ENCODE data around the gene SPC24. TPM values are rescaled to one million over a fixed set of nuclear protein-coding genes. Genes with fewer than 3 reads are reported as not detected.

SPC24 gene
- total RNA-seq, 2 donors from 2014 or later = 35.4 to 50.0 TPM

DNA sequence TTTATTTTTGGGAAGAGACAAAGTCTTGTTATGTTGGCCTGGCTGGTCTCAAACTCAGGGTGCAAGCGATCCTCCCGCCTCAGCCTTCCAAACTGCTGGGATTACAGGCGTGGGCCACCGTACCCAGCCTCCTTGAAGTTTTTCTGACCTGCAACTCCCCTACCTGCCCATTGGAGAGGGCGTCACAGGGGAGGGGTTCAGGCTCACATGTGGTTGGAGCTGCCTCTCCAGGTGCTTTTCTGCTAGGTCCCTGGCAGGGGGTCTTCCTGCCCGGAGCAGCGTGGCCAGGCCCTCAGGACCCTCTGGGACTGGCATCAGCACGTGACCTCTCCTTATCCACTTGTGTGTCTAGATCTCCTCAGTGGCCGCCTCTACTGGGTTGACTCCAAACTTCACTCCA is 39.1 kb downstream of the SPC24 start:
- Mint-ChIP-seq H3K36me3 (ENCODE audit: low read depth) (peaks cover 84% of the 10 kb centered on the region), H3K4me3 (no peak overlapping the region), H3K9me3 (no peaks in the 10 kb centered on the region), H3K27me3 (ENCODE audit: insufficient read depth) (no peaks in the 10 kb centered on the region), H3K27ac (peak overlapping the region; percentile 64), H3K4me1 (no peaks in the 10 kb centered on the region)
- H3K9ac ChIP-seq (ENCODE audit: extremely low read depth, low read length, poor library complexity, severe bottlenecking) = no peak overlapping the region
- WGBS, 2 experiments (ENCODE audit: insufficient coverage in 1 of 2, insufficient read length in 1 of 2) = 92 to 96% methylated on average over 5 to 9 of the region's 9 CpGs
- TF ChIP-seq CTCF (conservative IDR thresholded peaks at IDR 0.05) = no peak
- H3K36me3 ChIP-seq (ENCODE audit: control insufficient read depth, insufficient read depth, low read length) = peaks cover 89% of the 10 kb centered on the region
- no peak overlapping the region for H3K27ac ChIP-seq (ENCODE audit: low read depth, low read length)
- H3K27me3 ChIP-seq (ENCODE audit: control insufficient read depth, insufficient read depth, low read length, poor library complexity, severe bottlenecking) = no peaks in the 10 kb centered on the region
- peak; percentile 73 for DNase-seq
- H3K9me3 ChIP-seq (ENCODE audit: control insufficient read depth, low read length) = no peaks in the 10 kb centered on the region
- no peak overlapping the region for H3K4me3 ChIP-seq (ENCODE audit: low read length)
- H3K4me1 ChIP-seq (ENCODE audit: control insufficient read depth, insufficient read depth, low read length) = no peaks in the 10 kb centered on the region

DNA sequence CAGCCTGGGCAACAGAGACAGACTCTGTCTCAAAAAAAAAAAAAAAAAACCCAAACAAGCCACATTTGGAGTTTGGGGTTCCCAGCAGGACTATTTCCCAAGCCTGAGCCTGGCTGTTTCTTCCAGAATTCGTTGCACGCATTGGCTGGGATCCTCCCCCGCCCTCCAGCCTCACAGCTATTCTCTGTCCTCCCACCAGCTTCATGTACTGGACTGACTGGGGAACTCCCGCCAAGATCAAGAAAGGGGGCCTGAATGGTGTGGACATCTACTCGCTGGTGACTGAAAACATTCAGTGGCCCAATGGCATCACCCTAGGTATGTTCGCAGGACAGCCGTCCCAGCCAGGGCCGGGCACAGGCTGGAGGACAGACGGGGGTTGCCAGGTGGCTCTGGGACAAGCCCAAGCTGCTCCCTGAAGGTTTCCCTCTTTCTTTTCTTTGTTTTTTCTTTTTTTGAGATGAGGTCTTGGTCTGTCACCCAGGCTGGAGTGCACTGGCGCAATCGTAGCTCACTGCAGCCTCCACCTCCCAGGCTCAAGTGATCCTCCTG is 39.6 kb downstream of the SPC24 start:
- Mint-ChIP-seq H3K4me1 (no peaks in the 10 kb centered on the region), H3K27me3 (ENCODE audit: insufficient read depth) (no peaks in the 10 kb centered on the region), H3K9me3 (no peaks in the 10 kb centered on the region), H3K36me3 (ENCODE audit: low read depth) (peaks cover 85% of the 10 kb centered on the region), H3K27ac (peak overlapping the region; percentile 64), H3K4me3 (no peak overlapping the region)
- H3K27ac ChIP-seq (ENCODE audit: low read depth, low read length) = no peak overlapping the region
- no peak for DNase-seq
- no peaks in the 10 kb centered on the region for H3K4me1 ChIP-seq (ENCODE audit: control insufficient read depth, insufficient read depth, low read length)
- H3K9me3 ChIP-seq (ENCODE audit: control insufficient read depth, low read length) = no peaks in the 10 kb centered on the region
- no peak overlapping the region for H3K9ac ChIP-seq (ENCODE audit: extremely low read depth, low read length, poor library complexity, severe bottlenecking)
- peaks cover 91% of the 10 kb centered on the region for H3K36me3 ChIP-seq (ENCODE audit: control insufficient read depth, insufficient read depth, low read length)
- no peaks in the 10 kb centered on the region for H3K27me3 ChIP-seq (ENCODE audit: control insufficient read depth, insufficient read depth, low read length, poor library complexity, severe bottlenecking)
- TF ChIP-seq CTCF (conservative IDR thresholded peaks at IDR 0.05) = no peak
- WGBS, 2 experiments (ENCODE audit: insufficient coverage in 1 of 2, insufficient read length in 1 of 2) = 87 to 88% methylated on average over 4 to 11 of the region's 11 CpGs
- no peak overlapping the region for H3K4me3 ChIP-seq (ENCODE audit: low read length)

DNA sequence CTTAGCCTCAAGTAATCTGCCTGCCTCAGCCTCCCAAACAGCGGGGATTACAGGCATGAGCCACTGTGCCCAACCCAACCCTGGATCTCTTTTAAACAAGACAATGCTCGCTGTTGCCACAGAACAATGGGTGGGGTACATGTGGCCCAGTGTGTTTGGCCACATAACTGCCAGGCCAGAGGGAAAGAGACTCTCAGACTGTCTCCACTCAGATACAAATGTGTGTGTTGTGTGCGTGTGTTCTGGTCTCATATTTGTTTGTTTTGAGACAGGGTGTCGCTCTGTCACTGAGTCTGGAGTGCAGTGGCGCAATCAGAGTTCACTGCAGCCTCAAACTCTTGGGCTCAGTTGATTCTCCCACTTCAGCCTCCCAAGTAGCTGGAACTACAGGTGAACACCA is 40.5 kb downstream of the SPC24 start:
- H3K9me3 Mint-ChIP-seq = no peaks in the 10 kb centered on the region
- Histone ChIP-seq H3K36me3 (ENCODE audit: control insufficient read depth, insufficient read depth, low read length) (peaks cover 91% of the 10 kb centered on the region), H3K27ac (ENCODE audit: low read depth, low read length) (no peak overlapping the region), H3K27me3 (ENCODE audit: control insufficient read depth, insufficient read depth, low read length, poor library complexity, severe bottlenecking) (no peaks in the 10 kb centered on the region), H3K9me3 (ENCODE audit: control insufficient read depth, low read length) (no peaks in the 10 kb centered on the region), H3K9ac (ENCODE audit: extremely low read depth, low read length, poor library complexity, severe bottlenecking) (no peak overlapping the region), H3K4me3 (ENCODE audit: low read length) (no peak overlapping the region), H3K4me1 (ENCODE audit: control insufficient read depth, insufficient read depth, low read length) (no peaks in the 10 kb centered on the region)
- H3K4me3 Mint-ChIP-seq = no peak overlapping the region
- 95 to 97% methylated on average over 4 to 5 of the region's 5 CpGs for WGBS, 2 experiments (ENCODE audit: insufficient coverage in 1 of 2, insufficient read length in 1 of 2)
- DNase-seq = no peak
- H3K27me3 Mint-ChIP-seq (ENCODE audit: insufficient read depth) = no peaks in the 10 kb centered on the region
- peaks cover 84% of the 10 kb centered on the region for H3K36me3 Mint-ChIP-seq (ENCODE audit: low read depth)
- H3K27ac Mint-ChIP-seq = no peak overlapping the region
- no peaks in the 10 kb centered on the region for H3K4me1 Mint-ChIP-seq
- no peak for TF ChIP-seq CTCF (conservative IDR thresholded peaks at IDR 0.05)
